GM20000 (cell line): ENCODE data around the gene IL6ST.

Experiments used
- DNase-seq: peaks from one replicate; pipeline ENCODE4 v3.0.0; 2012; ENCODE audit warnings: low spot score
- CTCF ChIP-seq: IDR thresholded peaks from 2 replicates; pipeline ENCODE4 v1.5.1; 2012; ENCODE audit warnings: mild to moderate bottlenecking, control low read depth; ENCODE audit errors: extremely low read depth, missing control alignments

IL6ST gene

GRCh38 chr5:55896663-55897062 lies 98.1 kb downstream of the IL6ST start:
- DNase-seq, result no peak
- TF ChIP-seq CTCF, result no peak

- TF ChIP-seq CTCF, result no peak
- DNase-seq, result no peak
Measured at GRCh38 chr5:55896238-55896637, 98.5 kb downstream of the IL6ST start.

GRCh38 chr5:55895346-55895745 lies 99.4 kb downstream of the IL6ST start:
- DNase-seq, result no peak
- TF ChIP-seq CTCF, result no peak

GRCh38 chr5:55894135-55894534 lies 100.6 kb downstream of the IL6ST start:
- no peak for DNase-seq
- no peak for TF ChIP-seq CTCF

- no peak for TF ChIP-seq CTCF
Measured at GRCh38 chr5:55892479-55892878, 102.3 kb downstream of the IL6ST start.

GRCh38 chr5:55888205-55888604 lies 106.6 kb downstream of the IL6ST start:
- DNase-seq, result no peak
- TF ChIP-seq CTCF, result no peak

More at GRCh38 chr5:55892479-55892878, 102.3 kb downstream of the IL6ST start:
- no peak for DNase-seq

- no peak for DNase-seq
- TF ChIP-seq CTCF, result no peak
Measured at GRCh38 chr5:55885359-55885758, 109.4 kb downstream of the IL6ST start.
